Activated naive CD8-positive, alpha-beta T cell treated with anti-CD3 and anti-CD28 coated beads, Interleukin-2, amount 10 ng/mL, durations not matched to agents 7 days and 5 days (primary cell): ENCODE results near the gene P4HA2. TPM values are rescaled to one million over a fixed set of nuclear protein-coding genes. Genes with fewer than 3 reads are reported as not detected.

Experiments
- microRNA-seq: library from miRNA; unstranded; fragments of <30 nt; microRNA quantifications from one replicate; pipeline ENCODE4 v1.2.0, GENCODE V29; 2022
- total RNA-seq, 2 experiments: library from RNA; stranded (reverse); gene quantifications; one replicate each; pipeline ENCODE4 v1.2.3, GENCODE V29; 2021

Gene P4HA2
- total RNA-seq, 2 experiments from 2014 or later = 10.1 to 10.7 TPM

Small RNA genes within 50 kb of the gene (microRNA-seq; reads per million reads assigned to microRNA genes)
- gene MIR6830 = not detected

Other genes starting within 250 kb of the P4HA2 start
- gene ACSL6, start 216.2 kb downstream of the P4HA2 start, total RNA-seq = 10 to 100 TPM; 31.5 to 34.6 TPM
- not detected for gene IL3, start 167.2 kb downstream of the P4HA2 start, total RNA-seq
- gene CSF2, start 154.1 kb downstream of the P4HA2 start, total RNA-seq = 1 to 10 TPM; 1.1 to 1.4 TPM
- under 1 TPM in 1 of 2 experiments, not detected in 1; 0.64 TPM for gene PDLIM4, start 29.8 kb upstream of the P4HA2 start, total RNA-seq
- gene SLC22A4, start 66.5 kb upstream of the P4HA2 start, total RNA-seq = under 1 TPM in 1 of 2 experiments, not detected in 1; 0.14 TPM
- gene SLC22A5, start 141.9 kb upstream of the P4HA2 start, total RNA-seq = 1 to 10 TPM; 5.1 to 6.0 TPM